ENCODE results near the gene MEPCE.

Gene MEPCE

DNA sequence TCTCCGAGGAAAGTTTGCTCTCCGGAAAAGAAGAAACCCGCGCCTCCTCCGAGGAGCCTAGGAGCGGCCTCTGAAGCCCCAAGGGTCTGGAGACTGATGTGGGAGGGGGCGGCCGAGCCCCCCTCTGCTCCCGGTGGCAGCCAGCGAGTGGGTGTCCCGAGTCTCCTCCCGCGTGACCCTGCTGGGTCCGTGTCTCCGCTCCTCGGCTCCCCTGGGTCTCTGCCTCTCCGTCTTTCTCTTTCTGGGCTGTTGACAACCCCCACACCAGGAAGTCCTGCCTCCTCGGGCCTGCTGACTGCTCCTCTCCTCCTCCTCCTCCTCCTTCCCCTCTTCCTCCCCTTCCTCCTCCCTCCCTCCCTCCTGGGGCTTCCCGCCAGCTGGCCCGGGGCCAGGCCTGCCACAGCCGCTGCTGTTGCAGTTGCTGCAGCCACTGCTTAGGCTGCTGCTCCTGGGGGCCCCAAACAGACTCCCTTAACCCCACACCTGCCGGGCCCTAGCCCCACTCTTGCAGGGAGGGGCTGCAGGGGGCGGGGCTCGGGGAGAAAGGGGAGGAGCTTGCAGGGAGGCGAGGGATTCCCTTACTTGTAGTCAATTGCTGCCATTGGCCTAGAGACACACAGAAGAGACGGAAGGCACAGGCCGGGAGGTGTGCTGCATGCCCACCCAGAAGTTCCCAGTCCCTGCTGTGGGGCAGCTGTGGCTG, 49.5 kb downstream of the MEPCE start, which contains the start of gene TSC22D4 (continued):
- TF ChIP-seq, protein P1, sequence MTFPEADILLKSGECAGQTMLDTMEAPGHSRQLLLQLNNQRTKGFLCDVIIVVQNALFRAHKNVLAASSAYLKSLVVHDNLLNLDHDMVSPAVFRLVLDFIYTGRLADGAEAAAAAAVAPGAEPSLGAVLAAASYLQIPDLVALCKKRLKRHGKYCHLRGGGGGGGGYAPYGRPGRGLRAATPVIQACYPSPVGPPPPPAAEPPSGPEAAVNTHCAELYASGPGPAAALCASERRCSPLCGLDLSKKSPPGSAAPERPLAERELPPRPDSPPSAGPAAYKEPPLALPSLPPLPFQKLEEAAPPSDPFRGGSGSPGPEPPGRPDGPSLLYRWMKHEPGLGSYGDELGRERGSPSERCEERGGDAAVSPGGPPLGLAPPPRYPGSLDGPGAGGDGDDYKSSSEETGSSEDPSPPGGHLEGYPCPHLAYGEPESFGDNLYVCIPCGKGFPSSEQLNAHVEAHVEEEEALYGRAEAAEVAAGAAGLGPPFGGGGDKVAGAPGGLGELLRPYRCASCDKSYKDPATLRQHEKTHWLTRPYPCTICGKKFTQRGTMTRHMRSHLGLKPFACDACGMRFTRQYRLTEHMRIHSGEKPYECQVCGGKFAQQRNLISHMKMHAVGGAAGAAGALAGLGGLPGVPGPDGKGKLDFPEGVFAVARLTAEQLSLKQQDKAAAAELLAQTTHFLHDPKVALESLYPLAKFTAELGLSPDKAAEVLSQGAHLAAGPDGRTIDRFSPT (tag by site-specific recombination; IDR thresholded peaks at IDR 0.05): peak; percentile 84
- TF ChIP-seq, protein P2, sequence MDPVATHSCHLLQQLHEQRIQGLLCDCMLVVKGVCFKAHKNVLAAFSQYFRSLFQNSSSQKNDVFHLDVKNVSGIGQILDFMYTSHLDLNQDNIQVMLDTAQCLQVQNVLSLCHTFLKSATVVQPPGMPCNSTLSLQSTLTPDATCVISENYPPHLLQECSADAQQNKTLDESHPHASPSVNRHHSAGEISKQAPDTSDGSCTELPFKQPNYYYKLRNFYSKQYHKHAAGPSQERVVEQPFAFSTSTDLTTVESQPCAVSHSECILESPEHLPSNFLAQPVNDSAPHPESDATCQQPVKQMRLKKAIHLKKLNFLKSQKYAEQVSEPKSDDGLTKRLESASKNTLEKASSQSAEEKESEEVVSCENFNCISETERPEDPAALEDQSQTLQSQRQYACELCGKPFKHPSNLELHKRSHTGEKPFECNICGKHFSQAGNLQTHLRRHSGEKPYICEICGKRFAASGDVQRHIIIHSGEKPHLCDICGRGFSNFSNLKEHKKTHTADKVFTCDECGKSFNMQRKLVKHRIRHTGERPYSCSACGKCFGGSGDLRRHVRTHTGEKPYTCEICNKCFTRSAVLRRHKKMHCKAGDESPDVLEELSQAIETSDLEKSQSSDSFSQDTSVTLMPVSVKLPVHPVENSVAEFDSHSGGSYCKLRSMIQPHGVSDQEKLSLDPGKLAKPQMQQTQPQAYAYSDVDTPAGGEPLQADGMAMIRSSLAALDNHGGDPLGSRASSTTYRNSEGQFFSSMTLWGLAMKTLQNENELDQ (tag by site-specific recombination; IDR thresholded peaks at IDR 0.05; ENCODE audit: low read depth): no peak
- no peak for TF ChIP-seq ZNF302 (tag by site-specific recombination; IDR thresholded peaks at IDR 0.05; ENCODE audit: low read depth)
- TF ChIP-seq ZBTB21 (tag by site-specific recombination; IDR thresholded peaks at IDR 0.05): peak; percentile 71
- TF ChIP-seq ZNF501 (tag by site-specific recombination; IDR thresholded peaks at IDR 0.05): peak; percentile 90
- TF ChIP-seq, protein P3, sequence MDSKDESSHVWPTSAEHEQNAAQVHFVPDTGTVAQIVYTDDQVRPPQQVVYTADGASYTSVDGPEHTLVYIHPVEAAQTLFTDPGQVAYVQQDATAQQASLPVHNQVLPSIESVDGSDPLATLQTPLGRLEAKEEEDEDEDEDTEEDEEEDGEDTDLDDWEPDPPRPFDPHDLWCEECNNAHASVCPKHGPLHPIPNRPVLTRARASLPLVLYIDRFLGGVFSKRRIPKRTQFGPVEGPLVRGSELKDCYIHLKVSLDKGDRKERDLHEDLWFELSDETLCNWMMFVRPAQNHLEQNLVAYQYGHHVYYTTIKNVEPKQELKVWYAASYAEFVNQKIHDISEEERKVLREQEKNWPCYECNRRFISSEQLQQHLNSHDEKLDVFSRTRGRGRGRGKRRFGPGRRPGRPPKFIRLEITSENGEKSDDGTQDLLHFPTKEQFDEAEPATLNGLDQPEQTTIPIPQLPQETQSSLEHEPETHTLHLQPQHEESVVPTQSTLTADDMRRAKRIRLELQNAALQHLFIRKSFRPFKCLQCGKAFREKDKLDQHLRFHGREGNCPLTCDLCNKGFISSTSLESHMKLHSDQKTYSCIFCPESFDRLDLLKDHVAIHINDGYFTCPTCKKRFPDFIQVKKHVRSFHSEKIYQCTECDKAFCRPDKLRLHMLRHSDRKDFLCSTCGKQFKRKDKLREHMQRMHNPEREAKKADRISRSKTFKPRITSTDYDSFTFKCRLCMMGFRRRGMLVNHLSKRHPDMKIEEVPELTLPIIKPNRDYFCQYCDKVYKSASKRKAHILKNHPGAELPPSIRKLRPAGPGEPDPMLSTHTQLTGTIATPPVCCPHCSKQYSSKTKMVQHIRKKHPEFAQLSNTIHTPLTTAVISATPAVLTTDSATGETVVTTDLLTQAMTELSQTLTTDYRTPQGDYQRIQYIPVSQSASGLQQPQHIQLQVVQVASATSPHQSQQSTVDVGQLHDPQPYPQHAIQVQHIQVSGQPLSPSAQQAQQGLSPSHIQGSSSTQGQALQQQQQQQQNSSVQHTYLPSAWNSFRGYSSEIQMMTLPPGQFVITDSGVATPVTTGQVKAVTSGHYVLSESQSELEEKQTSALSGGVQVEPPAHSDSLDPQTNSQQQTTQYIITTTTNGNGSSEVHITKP (tag by site-specific recombination; IDR thresholded peaks at IDR 0.05): peak; percentile 81
- no peak for TF ChIP-seq ZNF48 (tag by site-specific recombination; IDR thresholded peaks at IDR 0.05)
- TF ChIP-seq ZNF664 (tag by site-specific recombination; IDR thresholded peaks at IDR 0.05): no peak
- TF ChIP-seq ZNF571 (tag by site-specific recombination; IDR thresholded peaks at IDR 0.05): no peak
- TF ChIP-seq HOXC10 (CRISPR knock-in tag; IDR thresholded peaks at IDR 0.05): no peak
- TF ChIP-seq, protein P4, sequence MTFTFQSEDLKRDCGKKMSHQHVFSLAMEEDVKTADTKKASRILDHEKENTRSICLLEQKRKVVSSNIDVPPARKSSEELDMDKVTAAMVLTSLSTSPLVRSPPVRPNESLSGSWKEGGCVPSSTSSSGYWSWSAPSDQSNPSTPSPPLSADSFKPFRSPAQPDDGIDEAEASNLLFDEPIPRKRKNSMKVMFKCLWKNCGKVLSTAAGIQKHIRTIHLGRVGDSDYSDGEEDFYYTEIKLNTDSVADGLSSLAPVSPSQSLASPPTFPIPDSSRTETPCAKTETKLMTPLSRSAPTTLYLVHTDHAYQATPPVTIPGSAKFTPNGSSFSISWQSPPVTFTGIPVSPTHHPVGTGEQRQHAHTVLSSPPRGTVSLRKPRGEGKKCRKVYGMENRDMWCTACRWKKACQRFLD (tag by site-specific recombination; IDR thresholded peaks at IDR 0.05): no peak
- TF ChIP-seq, protein P5, sequence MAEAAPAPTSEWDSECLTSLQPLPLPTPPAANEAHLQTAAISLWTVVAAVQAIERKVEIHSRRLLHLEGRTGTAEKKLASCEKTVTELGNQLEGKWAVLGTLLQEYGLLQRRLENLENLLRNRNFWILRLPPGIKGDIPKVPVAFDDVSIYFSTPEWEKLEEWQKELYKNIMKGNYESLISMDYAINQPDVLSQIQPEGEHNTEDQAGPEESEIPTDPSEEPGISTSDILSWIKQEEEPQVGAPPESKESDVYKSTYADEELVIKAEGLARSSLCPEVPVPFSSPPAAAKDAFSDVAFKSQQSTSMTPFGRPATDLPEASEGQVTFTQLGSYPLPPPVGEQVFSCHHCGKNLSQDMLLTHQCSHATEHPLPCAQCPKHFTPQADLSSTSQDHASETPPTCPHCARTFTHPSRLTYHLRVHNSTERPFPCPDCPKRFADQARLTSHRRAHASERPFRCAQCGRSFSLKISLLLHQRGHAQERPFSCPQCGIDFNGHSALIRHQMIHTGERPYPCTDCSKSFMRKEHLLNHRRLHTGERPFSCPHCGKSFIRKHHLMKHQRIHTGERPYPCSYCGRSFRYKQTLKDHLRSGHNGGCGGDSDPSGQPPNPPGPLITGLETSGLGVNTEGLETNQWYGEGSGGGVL (tag by site-specific recombination; IDR thresholded peaks at IDR 0.05): peak; percentile 100
- TF ChIP-seq ZNF341 (tag by site-specific recombination; IDR thresholded peaks at IDR 0.05; ENCODE audit: low read depth): peak; percentile 97
- peak; percentile 94 for TF ChIP-seq ZFHX2 (tag by site-specific recombination; conservative IDR thresholded peaks at IDR 0.05)
- TF ChIP-seq, protein P6, sequence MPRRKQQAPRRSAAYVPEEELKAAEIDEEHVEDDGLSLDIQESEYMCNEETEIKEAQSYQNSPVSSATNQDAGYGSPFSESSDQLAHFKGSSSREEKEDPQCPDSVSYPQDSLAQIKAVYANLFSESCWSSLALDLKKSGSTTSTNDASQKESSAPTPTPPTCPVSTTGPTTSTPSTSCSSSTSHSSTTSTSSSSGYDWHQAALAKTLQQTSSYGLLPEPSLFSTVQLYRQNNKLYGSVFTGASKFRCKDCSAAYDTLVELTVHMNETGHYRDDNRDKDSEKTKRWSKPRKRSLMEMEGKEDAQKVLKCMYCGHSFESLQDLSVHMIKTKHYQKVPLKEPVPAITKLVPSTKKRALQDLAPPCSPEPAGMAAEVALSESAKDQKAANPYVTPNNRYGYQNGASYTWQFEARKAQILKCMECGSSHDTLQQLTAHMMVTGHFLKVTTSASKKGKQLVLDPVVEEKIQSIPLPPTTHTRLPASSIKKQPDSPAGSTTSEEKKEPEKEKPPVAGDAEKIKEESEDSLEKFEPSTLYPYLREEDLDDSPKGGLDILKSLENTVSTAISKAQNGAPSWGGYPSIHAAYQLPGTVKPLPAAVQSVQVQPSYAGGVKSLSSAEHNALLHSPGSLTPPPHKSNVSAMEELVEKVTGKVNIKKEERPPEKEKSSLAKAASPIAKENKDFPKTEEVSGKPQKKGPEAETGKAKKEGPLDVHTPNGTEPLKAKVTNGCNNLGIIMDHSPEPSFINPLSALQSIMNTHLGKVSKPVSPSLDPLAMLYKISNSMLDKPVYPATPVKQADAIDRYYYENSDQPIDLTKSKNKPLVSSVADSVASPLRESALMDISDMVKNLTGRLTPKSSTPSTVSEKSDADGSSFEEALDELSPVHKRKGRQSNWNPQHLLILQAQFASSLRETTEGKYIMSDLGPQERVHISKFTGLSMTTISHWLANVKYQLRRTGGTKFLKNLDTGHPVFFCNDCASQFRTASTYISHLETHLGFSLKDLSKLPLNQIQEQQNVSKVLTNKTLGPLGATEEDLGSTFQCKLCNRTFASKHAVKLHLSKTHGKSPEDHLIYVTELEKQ (tag by site-specific recombination; IDR thresholded peaks at IDR 0.05; ENCODE audit: borderline replicate concordance): 0 out of 2 replicates have a peak, but pooled peaks have one; percentile 9
- TF ChIP-seq, protein P7, sequence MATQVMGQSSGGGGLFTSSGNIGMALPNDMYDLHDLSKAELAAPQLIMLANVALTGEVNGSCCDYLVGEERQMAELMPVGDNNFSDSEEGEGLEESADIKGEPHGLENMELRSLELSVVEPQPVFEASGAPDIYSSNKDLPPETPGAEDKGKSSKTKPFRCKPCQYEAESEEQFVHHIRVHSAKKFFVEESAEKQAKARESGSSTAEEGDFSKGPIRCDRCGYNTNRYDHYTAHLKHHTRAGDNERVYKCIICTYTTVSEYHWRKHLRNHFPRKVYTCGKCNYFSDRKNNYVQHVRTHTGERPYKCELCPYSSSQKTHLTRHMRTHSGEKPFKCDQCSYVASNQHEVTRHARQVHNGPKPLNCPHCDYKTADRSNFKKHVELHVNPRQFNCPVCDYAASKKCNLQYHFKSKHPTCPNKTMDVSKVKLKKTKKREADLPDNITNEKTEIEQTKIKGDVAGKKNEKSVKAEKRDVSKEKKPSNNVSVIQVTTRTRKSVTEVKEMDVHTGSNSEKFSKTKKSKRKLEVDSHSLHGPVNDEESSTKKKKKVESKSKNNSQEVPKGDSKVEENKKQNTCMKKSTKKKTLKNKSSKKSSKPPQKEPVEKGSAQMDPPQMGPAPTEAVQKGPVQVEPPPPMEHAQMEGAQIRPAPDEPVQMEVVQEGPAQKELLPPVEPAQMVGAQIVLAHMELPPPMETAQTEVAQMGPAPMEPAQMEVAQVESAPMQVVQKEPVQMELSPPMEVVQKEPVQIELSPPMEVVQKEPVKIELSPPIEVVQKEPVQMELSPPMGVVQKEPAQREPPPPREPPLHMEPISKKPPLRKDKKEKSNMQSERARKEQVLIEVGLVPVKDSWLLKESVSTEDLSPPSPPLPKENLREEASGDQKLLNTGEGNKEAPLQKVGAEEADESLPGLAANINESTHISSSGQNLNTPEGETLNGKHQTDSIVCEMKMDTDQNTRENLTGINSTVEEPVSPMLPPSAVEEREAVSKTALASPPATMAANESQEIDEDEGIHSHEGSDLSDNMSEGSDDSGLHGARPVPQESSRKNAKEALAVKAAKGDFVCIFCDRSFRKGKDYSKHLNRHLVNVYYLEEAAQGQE (tag by site-specific recombination; IDR thresholded peaks at IDR 0.05): no peak
- peak; percentile 96 for TF ChIP-seq SP7 (tag by site-specific recombination; IDR thresholded peaks at IDR 0.05)
- 0 out of 2 replicates have a peak, but pooled peaks have one; percentile 17 for TF ChIP-seq REPIN1 (tag by site-specific recombination; IDR thresholded peaks at IDR 0.05; ENCODE audit: low read depth)
- TF ChIP-seq ZNF707 (tag by site-specific recombination; IDR thresholded peaks at IDR 0.05): no peak
- peak; percentile 96 for TF ChIP-seq KLF8 (tag by site-specific recombination; IDR thresholded peaks at IDR 0.05)

Measured in HEK293 (cell line).